ENCODE data around the gene MISP.

Gene MISP

DNA sequence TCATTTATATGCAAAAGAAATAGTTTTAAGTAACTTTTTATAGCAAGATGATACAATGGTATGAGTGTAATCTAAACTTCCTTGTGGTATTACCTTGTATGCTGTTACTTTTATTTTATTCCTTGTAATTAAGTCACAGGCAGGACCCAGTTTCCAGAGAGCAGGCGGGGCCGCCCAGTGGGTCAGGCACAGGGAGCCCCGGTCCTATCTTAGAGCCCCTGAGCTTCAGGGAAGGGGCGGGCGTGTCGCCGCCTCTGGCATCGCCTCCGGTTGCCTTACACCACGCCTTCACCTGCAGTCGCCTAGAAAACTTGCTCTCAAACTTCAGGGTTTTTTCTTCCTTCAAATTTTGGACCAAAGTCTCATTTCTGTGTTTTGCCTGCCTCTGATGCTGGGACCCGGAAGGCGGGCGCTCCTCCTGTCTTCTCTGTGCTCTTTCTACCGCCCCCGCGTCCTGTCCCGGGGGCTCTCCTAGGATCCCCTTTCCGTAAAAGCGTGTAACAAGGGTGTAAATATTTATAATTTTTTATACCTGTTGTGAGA, 60.7 kb downstream of the MISP start:
- no peak for DNase-seq (ENCODE audit: low read depth)
- TF ChIP-seq, protein P1, sequence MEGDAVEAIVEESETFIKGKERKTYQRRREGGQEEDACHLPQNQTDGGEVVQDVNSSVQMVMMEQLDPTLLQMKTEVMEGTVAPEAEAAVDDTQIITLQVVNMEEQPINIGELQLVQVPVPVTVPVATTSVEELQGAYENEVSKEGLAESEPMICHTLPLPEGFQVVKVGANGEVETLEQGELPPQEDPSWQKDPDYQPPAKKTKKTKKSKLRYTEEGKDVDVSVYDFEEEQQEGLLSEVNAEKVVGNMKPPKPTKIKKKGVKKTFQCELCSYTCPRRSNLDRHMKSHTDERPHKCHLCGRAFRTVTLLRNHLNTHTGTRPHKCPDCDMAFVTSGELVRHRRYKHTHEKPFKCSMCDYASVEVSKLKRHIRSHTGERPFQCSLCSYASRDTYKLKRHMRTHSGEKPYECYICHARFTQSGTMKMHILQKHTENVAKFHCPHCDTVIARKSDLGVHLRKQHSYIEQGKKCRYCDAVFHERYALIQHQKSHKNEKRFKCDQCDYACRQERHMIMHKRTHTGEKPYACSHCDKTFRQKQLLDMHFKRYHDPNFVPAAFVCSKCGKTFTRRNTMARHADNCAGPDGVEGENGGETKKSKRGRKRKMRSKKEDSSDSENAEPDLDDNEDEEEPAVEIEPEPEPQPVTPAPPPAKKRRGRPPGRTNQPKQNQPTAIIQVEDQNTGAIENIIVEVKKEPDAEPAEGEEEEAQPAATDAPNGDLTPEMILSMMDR (IDR thresholded peaks at IDR 0.05; ENCODE audit: insufficient read depth, low read depth, low read length, missing control alignments), result no peak
- H3K4me3 ChIP-seq (ENCODE audit: low read depth, low read length), result no peak overlapping the region

DNA sequence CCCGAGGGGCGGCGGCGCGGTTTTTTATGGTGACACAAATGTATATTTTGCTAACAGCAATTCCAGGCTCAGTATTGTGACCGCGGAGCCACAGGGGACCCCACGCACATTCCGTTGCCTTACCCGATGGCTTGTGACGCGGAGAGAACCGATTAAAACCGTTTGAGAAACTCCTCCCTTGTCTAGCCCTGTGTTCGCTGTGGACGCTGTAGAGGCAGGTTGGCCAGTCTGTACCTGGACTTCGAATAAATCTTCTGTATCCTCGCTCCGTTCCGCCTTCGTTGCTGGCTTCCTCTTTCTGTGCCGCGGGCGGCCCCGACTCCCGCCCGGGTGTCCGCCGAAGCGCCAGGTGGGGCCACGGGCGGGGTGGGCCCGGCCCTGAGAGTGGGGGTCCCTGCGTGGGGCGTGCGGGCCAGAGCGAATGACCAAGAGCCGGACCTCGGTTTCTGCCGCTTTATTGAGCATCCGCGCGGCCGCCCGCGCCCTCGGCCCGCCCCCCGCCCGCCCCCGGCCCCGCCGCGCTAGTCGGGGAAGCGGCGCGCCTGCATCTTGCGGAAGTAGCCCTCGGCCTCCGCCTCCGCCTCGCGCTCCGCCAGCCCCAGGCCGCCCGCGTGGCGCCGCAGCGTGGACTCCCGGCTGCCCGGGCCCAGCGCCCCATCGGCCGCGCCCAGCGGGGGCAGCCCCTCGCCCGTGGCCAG, 61.3 kb downstream of the MISP start:
- DNase-seq (ENCODE audit: low read depth), result no peak
- TF ChIP-seq, protein P1 (IDR thresholded peaks at IDR 0.05; ENCODE audit: insufficient read depth, low read depth, low read length, missing control alignments), result no peak
- H3K4me3 ChIP-seq (ENCODE audit: low read depth, low read length), result no peak overlapping the region

DNA sequence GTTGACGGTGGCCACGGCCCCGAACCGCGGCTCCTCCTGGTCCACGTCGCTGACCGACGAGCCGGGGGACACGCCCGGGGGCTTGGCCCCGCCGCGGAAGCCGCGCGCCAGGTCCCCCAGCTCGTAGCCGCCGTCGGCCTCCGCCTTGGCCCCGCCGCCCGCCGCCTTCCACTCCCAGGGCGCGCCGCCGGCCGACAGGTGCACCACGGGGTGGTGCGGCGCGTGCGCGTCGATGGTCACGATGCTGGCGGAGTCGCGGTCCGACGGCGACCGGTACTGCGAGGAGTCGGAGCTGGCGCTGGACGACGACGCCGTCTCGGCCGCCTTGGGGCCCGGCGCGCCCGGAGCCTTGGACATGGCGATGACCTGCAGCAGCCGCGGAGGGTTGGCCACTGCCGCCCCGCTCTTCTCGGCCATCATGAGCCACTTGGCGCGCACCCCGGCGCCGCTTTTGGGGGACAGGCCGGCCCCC, 61.9 kb downstream of the MISP start:
- no peak overlapping the region for H3K4me3 ChIP-seq (ENCODE audit: low read depth, low read length)
- TF ChIP-seq, protein P1 (IDR thresholded peaks at IDR 0.05; ENCODE audit: insufficient read depth, low read depth, low read length, missing control alignments), result no peak
- DNase-seq (ENCODE audit: low read depth), result no peak

DNA sequence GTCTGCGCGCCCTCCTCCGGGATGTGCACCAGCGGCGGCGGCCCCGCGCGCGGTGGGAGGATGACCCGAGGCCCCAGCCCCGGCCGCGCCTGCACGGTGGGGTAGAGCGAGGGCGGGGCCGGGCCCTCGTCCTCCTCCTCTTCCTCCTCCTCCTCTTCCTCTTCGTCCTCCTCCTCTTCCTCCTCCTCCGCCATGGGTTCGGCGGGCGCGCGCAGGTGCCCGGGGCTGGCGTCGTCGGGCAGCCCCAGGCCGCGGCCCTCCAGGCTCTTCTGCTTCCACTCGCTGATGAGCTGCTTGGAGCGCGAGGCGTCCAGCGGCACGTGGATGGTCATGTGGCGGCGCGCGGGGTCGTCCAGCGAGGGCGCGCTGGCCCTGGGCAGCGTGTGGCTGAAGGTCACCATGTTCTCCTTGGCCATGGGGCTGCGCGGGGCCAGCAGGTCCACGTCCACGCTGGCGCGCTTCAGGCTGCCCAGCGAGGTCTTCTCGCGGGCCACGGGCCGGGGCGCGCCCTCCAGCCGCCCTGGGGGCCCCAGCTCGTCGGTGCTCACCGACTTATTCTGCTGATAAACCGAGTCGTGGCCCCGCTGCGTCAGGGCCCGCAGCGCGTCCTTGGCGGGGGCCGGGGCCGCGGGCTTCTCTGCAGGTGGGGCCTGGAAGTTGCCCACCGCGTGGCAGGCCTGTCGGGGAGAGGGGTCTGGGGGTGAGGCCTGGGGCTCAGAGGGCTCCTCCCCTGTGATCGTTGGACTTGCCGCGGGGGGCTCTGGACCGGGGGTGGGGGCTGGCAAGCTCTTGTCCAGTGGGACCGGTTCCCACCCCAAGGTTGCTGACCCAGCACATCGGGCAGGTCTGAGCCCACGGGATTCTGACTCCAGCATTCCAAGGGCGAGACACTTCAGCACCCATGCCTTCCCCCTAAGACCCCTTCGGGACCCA, 62.6 kb downstream of the MISP start:
- DNase-seq (ENCODE audit: low read depth), result no peak
- TF ChIP-seq, protein P1 (IDR thresholded peaks at IDR 0.05; ENCODE audit: insufficient read depth, low read depth, low read length, missing control alignments), result no peak
- H3K4me3 ChIP-seq (ENCODE audit: low read depth, low read length), result no peak overlapping the region

Measured in GM12865 (cell line).